Hypothalamus (tissue), 51 donors: ENCODE data around the gene UBN2.

Source experiments
- DNase-seq, 51 donors: peaks; one replicate each; lab custom pipeline; 2025; lab: John Stamatoyannopoulos, UW

The UBN2 gene

GRCh38 chr7:139341058-139341775 lies 110.2 kb downstream of the UBN2 start, which contains the start of gene FMC1:
Gene FMC1 (plus strand): TSS chr7:139341337. CDS start chr7:139341385, 48 bp downstream.
- peak; percentile 72 to 98 (median 91) for DNase-seq

GRCh38 chr7:139341776-139342226 lies 110.8 kb downstream of the UBN2 start:
- DNase-seq, result peak in 1 of 51 donors; percentile 45

- DNase-seq, result no peak
Measured at GRCh38 chr7:139345042-139345441, 114.0 kb downstream of the UBN2 start.

GRCh38 chr7:139351027-139351426 lies 120.0 kb downstream of the UBN2 start:
- DNase-seq, result no peak

GRCh38 chr7:139354729-139355128 lies 123.7 kb downstream of the UBN2 start:
- DNase-seq, result no peak

- DNase-seq, result no peak
Measured at GRCh38 chr7:139355320-139355719, 124.3 kb downstream of the UBN2 start.
